ENCODE results near the gene PDE11A.
"Not testable (repeated sequence)": the region's sequence is repeated elsewhere in the genome, so short reads cannot be mapped to it uniquely, and the experiment has no call there.

PDE11A gene

DNA sequence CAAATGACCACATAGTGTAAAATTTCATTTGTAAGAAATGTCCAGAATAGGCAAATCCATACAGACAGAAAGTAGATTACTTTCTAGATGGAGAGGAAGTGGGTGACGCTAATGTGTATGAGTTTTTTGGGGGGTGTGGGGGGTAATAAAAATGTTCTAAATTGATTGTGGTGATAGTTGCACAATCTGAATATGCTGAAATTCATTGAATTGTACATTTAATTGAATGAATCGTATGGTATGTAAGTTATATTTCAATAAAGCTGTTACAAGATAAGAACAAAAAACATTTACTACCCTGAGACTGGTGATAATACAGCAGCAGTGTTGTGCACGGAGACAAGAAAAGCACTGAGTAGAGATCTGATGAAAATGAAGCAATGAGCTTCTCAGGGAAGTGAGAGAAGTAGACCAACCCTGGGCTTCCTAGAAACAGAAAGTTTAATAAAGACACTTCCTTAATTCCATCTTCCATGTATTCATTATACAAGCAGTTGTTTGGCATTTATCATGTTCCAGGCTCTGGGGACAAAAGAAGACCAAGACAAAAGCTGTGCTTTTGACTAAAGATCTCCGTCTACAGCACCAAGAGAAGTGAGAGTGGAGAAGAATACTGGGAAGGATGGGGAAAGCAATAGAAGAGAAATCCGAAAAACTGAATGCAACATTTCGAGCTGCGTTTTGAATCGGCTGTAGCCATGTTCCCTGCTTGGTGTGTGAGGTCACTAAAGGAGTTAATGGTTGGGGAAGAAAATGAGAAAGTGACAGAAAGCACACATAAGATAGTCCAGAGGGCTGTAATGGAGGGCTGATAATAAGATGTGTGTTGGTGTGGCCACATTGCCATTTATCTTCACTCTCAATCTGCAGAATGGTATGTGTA lies 1.8 kb upstream of the PDE11A start:
- no peak for DNase-seq (ENCODE audit: low read depth in 3 of 3)

DNA sequence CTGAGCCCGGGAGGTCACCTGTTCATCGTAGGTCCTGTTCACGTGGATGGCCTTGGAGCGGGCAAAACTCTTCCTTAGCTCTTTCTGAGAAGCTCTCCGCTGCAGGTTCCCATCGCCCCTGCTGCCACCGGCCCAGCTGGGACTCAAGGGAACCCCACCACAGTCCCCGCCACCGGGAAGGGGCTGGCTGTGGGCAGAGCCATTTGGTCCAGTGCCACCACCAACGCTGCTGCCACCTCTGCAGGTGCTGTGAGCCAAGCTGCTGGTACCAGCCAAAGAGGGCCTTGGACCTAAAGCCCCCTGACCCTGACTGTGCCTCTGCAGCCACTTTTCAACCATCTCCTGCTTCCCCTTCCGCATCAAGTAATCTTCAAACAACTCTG lies 586 bp downstream of the PDE11A start:
- no peak for DNase-seq (ENCODE audit: low read depth in 3 of 3)

- no peak for DNase-seq (ENCODE audit: low read depth in 3 of 3)
These were observed 1.8 kb downstream of the PDE11A start for GRCh38 chr2:178070824-178071223.

DNA sequence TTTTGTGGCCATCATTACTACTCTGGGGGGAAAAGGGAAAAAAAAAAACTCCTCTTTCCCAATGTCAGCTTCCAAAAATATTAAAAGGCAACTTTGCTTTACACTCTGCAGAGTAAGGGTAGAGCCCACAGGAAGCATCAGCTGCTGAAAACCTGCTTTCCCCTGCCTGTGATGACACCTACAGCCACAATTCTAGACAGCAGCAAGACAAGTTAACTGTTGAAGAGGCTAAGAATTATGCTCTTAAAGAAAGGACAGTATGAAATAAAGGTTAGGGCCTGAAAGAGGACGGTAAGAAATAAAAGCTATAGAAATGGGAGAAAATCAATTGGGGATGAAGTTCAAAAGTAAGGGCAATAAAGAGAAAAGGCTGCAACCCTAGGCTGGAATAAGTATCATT lies 3.0 kb downstream of the PDE11A start:
- DNase-seq (ENCODE audit: low read depth in 3 of 3), result no peak

DNA sequence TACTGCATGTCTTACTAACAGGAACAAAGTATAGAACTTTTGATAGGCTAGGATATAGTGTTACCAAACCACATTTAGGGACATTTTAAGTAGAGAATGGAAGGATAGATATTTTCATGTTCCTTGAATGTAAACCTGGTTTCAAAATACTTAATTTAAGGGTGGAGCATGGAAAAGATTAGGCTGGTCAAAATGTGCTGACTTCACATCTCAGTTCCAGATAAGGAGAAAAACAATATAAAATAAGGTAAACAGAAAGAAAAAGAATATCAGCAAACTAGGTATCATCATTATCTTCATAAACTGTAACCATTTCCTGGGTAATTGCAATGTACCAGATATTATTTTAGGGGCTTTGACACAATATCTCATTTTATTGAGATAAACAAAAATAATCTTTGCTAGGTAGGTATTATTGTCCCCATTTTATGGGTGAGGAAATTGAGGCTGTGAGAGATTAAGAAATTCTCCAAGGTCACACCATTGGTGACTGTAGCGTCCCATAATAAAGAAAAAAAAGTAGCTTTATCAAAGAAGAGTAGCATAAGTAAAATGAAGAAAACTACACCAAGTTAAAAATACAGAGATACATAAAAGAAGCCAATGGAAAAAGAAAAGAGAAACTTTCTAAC lies 3.6 kb downstream of the PDE11A start:
- DNase-seq (ENCODE audit: low read depth in 3 of 3), result no peak

- DNase-seq (ENCODE audit: low read depth in 3 of 3), result no peak
These were observed 5.5 kb downstream of the PDE11A start for GRCh38 chr2:178066890-178067669.

DNA sequence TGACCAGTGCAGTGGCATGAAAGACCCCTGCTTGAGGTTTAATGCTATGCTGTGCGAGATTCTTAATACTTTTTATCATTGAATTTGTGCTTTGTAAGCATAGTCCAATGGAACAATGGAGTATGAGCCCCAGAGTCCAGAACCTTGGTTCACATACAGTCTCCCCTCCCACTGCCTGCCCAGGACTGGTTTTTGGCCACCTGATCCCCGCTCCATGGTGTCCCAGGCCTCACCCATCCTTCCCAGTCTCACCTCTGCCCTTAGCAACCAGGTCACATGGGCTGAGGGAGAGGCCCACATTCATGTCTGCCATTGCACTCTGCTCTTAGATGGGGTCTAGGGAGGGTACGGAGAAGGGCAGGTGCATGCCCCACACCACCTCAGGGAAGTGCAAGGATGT lies 6.3 kb downstream of the PDE11A start:
- no peak for DNase-seq (ENCODE audit: low read depth in 3 of 3)

DNA sequence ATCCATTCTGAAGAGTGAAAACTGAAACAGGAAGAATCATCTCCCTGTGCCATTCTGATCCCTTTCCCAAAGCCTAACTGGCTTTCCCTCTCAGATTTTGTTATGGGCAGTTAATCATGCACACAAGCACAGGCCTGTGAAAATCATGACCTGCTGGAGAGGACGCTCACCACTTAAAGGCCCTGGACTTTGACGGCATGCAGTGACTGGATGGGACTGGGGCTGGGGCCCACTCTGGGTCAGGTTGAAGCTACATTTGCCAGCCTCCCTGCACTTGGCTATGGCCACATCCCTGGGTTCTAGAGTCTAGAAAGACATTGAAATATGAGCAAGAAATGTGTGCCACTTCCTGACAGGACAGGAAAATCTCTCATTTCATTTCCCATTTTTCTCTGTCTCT lies 12.9 kb downstream of the PDE11A start:
- no peak for DNase-seq (ENCODE audit: low read depth in 3 of 3)

GRCh38 chr2:178059111-178059510 lies 13.5 kb downstream of the PDE11A start:
- no peak for DNase-seq (ENCODE audit: low read depth in 3 of 3)

- no peak for DNase-seq (ENCODE audit: low read depth in 3 of 3)
These were observed 15.3 kb downstream of the PDE11A start for GRCh38 chr2:178057179-178057680.

DNA sequence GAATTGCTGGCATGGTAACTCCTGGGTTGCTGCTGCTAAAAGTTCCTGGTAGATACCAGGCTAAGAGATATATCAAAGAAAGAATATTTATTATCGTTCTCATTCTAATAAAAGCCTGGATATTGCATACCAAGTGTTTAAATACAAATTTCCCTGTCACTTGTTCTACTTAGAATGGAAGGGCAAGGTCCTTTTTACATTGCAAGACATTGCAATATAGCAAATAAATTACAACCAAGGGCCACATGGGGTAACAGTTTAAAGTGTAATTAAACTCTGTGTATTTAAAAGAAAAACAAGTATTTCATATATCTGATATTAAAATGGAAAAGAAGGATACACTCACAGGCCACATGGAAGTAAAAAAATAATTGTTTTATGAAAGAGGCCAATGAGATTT lies 16.2 kb downstream of the PDE11A start:
- no peak for DNase-seq (ENCODE audit: low read depth in 3 of 3)

DNA sequence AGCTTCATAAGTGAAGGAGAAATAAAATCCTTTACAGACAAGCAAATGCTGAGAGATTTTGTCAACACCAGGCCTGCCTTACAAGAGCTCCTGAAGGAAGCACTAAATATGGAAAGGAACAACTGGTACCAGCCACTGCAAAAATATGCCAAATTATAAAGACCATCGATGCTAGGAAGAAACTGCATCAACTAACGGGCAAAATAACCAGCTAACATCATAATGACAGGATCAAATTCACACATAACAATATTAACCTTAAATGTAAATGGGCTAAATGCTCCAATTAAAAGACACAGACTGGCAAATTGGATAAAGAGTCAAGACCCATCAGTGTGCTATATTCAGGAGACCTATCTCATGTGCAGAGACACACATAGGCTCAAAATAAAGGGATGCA lies 21.3 kb downstream of the PDE11A start:
- DNase-seq (ENCODE audit: low read depth in 3 of 3), result not testable (repeated sequence)

DNA sequence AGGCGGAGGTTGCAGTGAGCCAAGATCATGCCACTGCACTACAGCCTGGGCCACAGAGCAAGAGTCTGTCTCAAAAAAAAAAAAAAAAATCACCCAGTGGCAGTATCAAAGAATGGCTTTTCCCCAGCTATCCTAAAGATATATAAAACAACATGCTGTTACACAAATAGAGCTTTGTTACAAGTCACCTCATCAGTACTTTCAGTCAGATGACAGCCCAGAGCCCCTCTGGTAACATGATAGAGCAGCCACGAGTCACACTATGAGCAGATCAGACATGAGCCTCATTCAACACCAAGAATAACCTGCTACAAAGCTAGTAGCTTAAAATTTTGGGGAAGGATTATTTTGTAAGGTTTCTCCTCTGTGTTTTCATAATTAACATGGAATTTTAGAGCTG lies 25.2 kb downstream of the PDE11A start:
- no peak for DNase-seq (ENCODE audit: low read depth in 3 of 3)

GRCh38 chr2:178044836-178045235 lies 27.7 kb downstream of the PDE11A start:
- DNase-seq (ENCODE audit: low read depth in 3 of 3), result no peak

GRCh38 chr2:178043266-178043665 lies 29.3 kb downstream of the PDE11A start:
- DNase-seq (ENCODE audit: low read depth in 3 of 3), result no peak

DNA sequence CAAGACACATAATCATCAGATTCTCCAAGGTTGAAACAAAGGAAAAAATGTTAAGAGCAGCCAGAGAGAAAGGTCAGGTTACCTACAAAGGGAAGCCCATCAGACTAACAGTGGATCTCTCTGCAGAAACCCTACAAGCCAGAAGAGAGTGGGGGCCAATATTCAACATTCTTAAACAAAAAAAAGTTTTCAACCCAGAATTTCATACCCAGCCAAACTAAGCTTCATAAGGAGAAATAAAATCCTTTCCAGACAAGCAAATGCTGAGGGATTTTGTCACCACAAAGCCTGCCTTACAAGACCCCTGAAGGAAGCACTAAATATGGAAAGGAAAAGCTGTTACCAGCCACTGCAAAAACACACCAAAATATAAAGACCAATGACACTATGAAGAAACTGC lies 39.0 kb downstream of the PDE11A start:
- DNase-seq (ENCODE audit: low read depth in 3 of 3), result not testable (repeated sequence)

DNA sequence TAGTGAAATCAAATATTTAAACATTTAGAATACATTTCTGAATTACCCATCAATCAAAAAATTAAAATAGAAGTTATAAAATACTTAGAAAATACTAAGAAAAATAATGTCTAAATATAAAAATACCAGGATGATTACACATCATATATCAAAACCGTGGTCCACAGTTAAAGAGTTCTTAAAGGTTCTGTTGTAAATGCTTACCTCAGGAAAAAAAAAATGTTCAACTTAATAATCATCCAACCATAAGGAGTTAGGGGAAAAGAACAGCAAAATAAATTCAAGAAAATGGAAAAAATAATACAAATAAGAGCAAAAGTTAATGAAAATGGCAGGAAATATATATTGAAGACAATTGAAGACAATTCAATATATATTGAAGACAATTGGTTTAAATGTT lies 43.2 kb downstream of the PDE11A start:
- no peak for DNase-seq (ENCODE audit: low read depth in 3 of 3)

DNA sequence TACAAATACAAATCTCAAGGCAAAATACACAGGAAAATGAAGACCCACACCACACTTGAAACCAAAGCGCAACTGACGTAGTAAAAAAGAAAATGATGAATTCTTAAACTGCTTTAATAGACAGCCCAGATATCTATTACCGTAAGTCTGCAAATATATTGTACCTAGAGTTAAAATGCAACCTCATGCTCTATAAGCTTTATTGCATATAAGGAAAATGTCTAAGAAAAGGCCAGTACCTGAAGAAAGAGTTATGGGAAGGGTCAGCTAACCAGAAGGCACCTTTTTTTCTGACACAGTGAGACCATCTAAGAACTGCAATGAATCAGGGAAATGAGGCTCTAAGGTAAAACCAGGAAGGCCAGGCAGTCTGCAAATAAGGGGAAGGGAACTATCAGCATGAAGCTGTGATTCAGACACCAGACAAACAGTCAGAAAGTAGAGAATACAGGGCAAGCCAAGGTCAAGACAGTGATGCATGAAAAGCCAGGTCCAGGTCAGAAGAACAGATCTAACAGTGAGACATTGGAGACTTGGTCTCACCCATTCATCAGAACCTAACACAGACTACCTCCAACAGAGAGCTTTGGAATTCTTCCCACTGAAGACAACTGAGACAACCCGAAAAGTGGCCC lies 46.9 kb downstream of the PDE11A start:
- no peak for DNase-seq (ENCODE audit: low read depth in 3 of 3)

DNA sequence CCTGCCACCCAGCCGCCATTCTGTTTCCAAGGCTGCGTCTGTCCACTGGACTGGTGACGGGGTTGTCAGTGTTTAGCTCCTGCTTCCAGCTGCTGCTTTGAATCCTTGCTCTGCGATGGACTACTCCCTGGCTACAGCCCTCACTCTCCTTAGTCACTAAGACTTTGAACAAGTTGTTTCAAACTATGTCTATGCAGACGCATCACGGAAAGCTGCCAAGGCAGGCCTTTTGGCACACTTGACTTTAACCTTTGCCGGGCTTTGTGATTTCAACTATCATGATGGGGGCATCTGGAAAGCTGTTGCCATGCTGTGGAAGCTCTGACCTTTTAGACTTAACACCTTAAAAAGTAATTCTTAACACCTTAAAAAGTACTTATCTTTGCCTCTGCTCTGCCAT lies 54.4 kb downstream of the PDE11A start:
- DNase-seq (ENCODE audit: low read depth in 3 of 3), result no peak

DNA sequence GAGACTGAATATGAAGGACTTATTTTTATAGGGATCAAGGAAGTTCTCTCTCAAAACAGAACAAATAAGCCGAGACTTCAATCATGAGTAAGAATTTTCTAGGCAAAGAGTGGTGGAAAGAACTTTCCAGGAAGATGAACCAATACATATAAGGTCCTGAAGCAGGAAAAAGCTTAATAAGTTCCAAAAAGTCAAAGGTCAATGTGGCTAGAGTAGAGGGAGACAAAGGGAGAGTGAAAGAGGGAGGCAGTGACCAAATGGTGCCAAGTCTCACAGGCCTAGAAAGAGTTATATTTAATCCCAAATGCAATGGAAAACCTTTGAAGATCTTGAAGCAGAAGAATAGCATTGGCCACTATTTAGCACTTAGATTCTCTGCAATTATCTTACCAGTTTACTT lies 56.0 kb downstream of the PDE11A start:
- no peak for DNase-seq (ENCODE audit: low read depth in 3 of 3)

GRCh38 chr2:178012639-178013038 lies 59.9 kb downstream of the PDE11A start:
- no peak for DNase-seq (ENCODE audit: low read depth in 3 of 3)

GRCh38 chr2:178009813-178010212 lies 62.8 kb downstream of the PDE11A start:
- no peak for DNase-seq (ENCODE audit: low read depth in 3 of 3)

All from stimulated activated CD4-positive, alpha-beta T cell treated with anti-CD3 and anti-CD28 coated beads, TNF-alpha, amount 100 ng/mL, for 48 hours (primary cell).